H1 (cell line): Measurements from ENCODE around the gene APOBEC3F. TPM values are rescaled to one million over a fixed set of nuclear protein-coding genes. Genes with fewer than 3 reads are reported as not detected.
"Not testable (repeated sequence)": the region's sequence is repeated elsewhere in the genome, so short reads cannot be mapped to it uniquely, and the experiment has no call there.

Source experiments
- CTCF ChIA-PET: fragments of 300-600 bp; sonication (Branson Sonifier 250); formaldehyde crosslinking; loops from one replicate; lab custom pipeline; 2021; ENCODE audit not compliant: partially characterized antibody; lab: Charles Lee
- POLR2A ChIA-PET: fragments of 300-600 bp; sonication (Branson Sonifier 250); formaldehyde crosslinking; loops from one replicate; lab custom pipeline; 2021; ENCODE audit warnings: inconsistent platforms; ENCODE audit not compliant: partially characterized antibody; lab: Charles Lee
- DNase-seq, 2 experiments: peaks; one replicate each; pipeline versions ENCODE4 v3.0.0 to v3.0.0-alpha.2; 2010 to 2022; ENCODE audit warnings: low spot score in 2 of 2, low read depth in 1 of 2, mixed read lengths in 1 of 2
- FAIRE-seq: peaks from 2 replicates; lab custom pipeline; 2011; peaks lifted over from hg19 to GRCh38; lab: Jason Lieb, UNC
- H2AFZ ChIP-seq: 2 replicates; pipeline ENCODE4 v1.8.1; 2012; ENCODE audit warnings: low read length, inconsistent platforms
- H2AK5ac ChIP-seq: 2 replicates; pipeline ENCODE4 v1.6.1; 2013; ENCODE audit warnings: low read depth, low read length
- H2BK120ac ChIP-seq: replicated peaks from 2 replicates; pipeline ENCODE3; 2013; ENCODE audit warnings: low read depth, low read length, inconsistent platforms
- H2BK12ac ChIP-seq: 2 replicates; pipeline ENCODE4 v1.6.1; 2013; ENCODE audit warnings: low read depth, low read length
- H2BK15ac ChIP-seq: 2 replicates; pipeline ENCODE4 v1.6.1; 2013; ENCODE audit warnings: low read length
- H2BK20ac ChIP-seq: 2 replicates; pipeline ENCODE4 v1.6.1; 2013; ENCODE audit warnings: low read length
- H2BK5ac ChIP-seq: 2 replicates; pipeline ENCODE4 v1.6.1; 2013; ENCODE audit warnings: low read depth, low read length
- H3K14ac ChIP-seq: 2 replicates; pipeline ENCODE4 v1.6.1; 2013; ENCODE audit warnings: inconsistent platforms; ENCODE audit not compliant: insufficient read length
- H3K18ac ChIP-seq: 2 replicates; pipeline ENCODE4 v1.6.1; 2013; ENCODE audit warnings: low read length; ENCODE audit errors: extremely low read depth
- H3K23ac ChIP-seq: 2 replicates; pipeline ENCODE4 v1.6.1; 2013; ENCODE audit warnings: inconsistent platforms; ENCODE audit not compliant: insufficient read length
- H3K23me2 ChIP-seq: 2 replicates; pipeline ENCODE4 v1.6.1; 2013; ENCODE audit warnings: low read depth, low read length
- H3K27ac ChIP-seq: 2 replicates; pipeline ENCODE4 v1.6.1; 2011; ENCODE audit warnings: low read depth, low read length, inconsistent platforms
- H3K27me3 ChIP-seq, 4 experiments: replicated peaks in 1 of 4; 1 replicate in 1 of 4; 2 replicates in 3 of 4; pipeline versions ENCODE4 v1.6.1 to v1.8.1; 2011 to 2013; ENCODE audit warnings: low read length in 3 of 4, mild to moderate bottlenecking in 3 of 4, inconsistent platforms in 2 of 4, mixed read lengths in 2 of 4, moderate library complexity in 1 of 4; ENCODE audit not compliant: control insufficient read depth in 3 of 4, insufficient read depth in 3 of 4; ENCODE audit errors: extremely low read depth in 1 of 4
- H3K36me3 ChIP-seq, 4 experiments: 2 replicates each; pipeline versions ENCODE4 v1.6.1 to v1.8.1; 2011 to 2013; ENCODE audit warnings: mild to moderate bottlenecking in 4 of 4, low read length in 3 of 4, moderate library complexity in 2 of 4, control low read depth in 1 of 4, inconsistent platforms in 1 of 4; ENCODE audit not compliant: insufficient read depth in 4 of 4, control insufficient read depth in 2 of 4
- H3K4ac ChIP-seq: replicated peaks from 2 replicates; pipeline ENCODE3; 2013; ENCODE audit warnings: low read length, low read depth, mixed read lengths, inconsistent platforms; ENCODE audit not compliant: insufficient read length
- H3K4me1 ChIP-seq, 4 experiments: replicated peaks in 1 of 4; 1 replicate in 1 of 4; 2 replicates in 3 of 4; pipeline versions ENCODE4 v1.6.1 to v1.8.1; 2011 to 2013; ENCODE audit warnings: low read length in 3 of 4, inconsistent platforms in 2 of 4, mixed read lengths in 1 of 4; ENCODE audit not compliant: insufficient read depth in 4 of 4, control insufficient read depth in 3 of 4
- H3K4me2 ChIP-seq, 2 experiments: 2 replicates each; pipeline versions ENCODE4 v1.6.1 to v1.8.1; 2011 to 2013; ENCODE audit warnings: low read depth in 2 of 2, low read length in 2 of 2, control low read depth in 1 of 2, inconsistent platforms in 1 of 2, mild to moderate bottlenecking in 1 of 2; ENCODE audit not compliant: insufficient read depth in 1 of 2
- H3K4me3 ChIP-seq, 4 experiments: fragments of 200-600, 300-600 bp in 1 of 4; sonication (generic), shearing (Covaris generic), sonication (Bioruptor Twin) in 1 of 4; 2 replicates each; pipeline versions ENCODE4 v1.5.1 to v1.8.1; 2011 to 2016; ENCODE audit warnings: low read length in 4 of 4, low read depth in 3 of 4, control low read depth in 2 of 4, inconsistent platforms in 2 of 4, mild to moderate bottlenecking in 2 of 4, mixed read lengths in 1 of 4, moderate library complexity in 1 of 4; ENCODE audit not compliant: insufficient read depth in 2 of 4; ENCODE audit errors: extremely low read depth in 1 of 4
- H3K56ac ChIP-seq: replicated peaks from 2 replicates; pipeline ENCODE3; 2013; ENCODE audit warnings: low read depth, mild to moderate bottlenecking, mixed read lengths, low read length, inconsistent platforms; ENCODE audit not compliant: insufficient read length
- H3K79me1 ChIP-seq: 2 replicates; pipeline ENCODE4 v1.6.1; 2013; ENCODE audit warnings: low read depth, low read length, control low read depth
- H3K79me2 ChIP-seq, 2 experiments: 2 replicates each; pipeline versions ENCODE4 v1.6.1 to v1.8.1; 2012 to 2013; ENCODE audit warnings: low read length in 2 of 2, mild to moderate bottlenecking in 2 of 2, inconsistent platforms in 1 of 2; ENCODE audit not compliant: insufficient read depth in 2 of 2, control insufficient read depth in 1 of 2
- H3K9ac ChIP-seq, 4 experiments: replicated peaks in 1 of 4; 1 replicate in 1 of 4; 2 replicates in 3 of 4; pipeline versions ENCODE4 v1.6.1 to v1.8.1; 2011 to 2013; ENCODE audit warnings: low read depth in 3 of 4, low read length in 3 of 4, control low read depth in 2 of 4, mild to moderate bottlenecking in 2 of 4, moderate library complexity in 2 of 4, inconsistent platforms in 1 of 4; ENCODE audit errors: extremely low read depth in 1 of 4
- H3K9me3 ChIP-seq, 2 experiments: 2 replicates each; pipeline versions ENCODE4 v1.6.1 to v1.8.1; 2012 to 2013; ENCODE audit warnings: mild to moderate bottlenecking in 2 of 2, moderate library complexity in 2 of 2, control low read depth in 1 of 2, inconsistent platforms in 1 of 2, low read depth in 1 of 2, low read length in 1 of 2, mixed read lengths in 1 of 2; ENCODE audit not compliant: insufficient read depth in 2 of 2
- H4K20me1 ChIP-seq, 2 experiments: replicated peaks in 1 of 2; 2 replicates each; pipeline versions ENCODE3 to v1.8.1; 2011 to 2013; ENCODE audit warnings: inconsistent platforms in 2 of 2, low read length in 2 of 2, mild to moderate bottlenecking in 1 of 2; ENCODE audit not compliant: insufficient read depth in 2 of 2, control insufficient read depth in 1 of 2
- H4K5ac ChIP-seq: 2 replicates; pipeline ENCODE4 v1.6.1; 2013; ENCODE audit warnings: low read length, low read depth, mixed read lengths, inconsistent platforms; ENCODE audit not compliant: insufficient read length
- H4K8ac ChIP-seq: 2 replicates; pipeline ENCODE4 v1.8.0; 2013; ENCODE audit warnings: mild to moderate bottlenecking, moderate library complexity, low read length, inconsistent platforms; ENCODE audit not compliant: insufficient read depth; ENCODE audit errors: extremely low read depth
- H4K91ac ChIP-seq: replicated peaks from 2 replicates; pipeline ENCODE3; 2013; ENCODE audit warnings: low read length, mixed read lengths, inconsistent platforms; ENCODE audit not compliant: insufficient read length
- ASH2L ChIP-seq: fragments of 200-600, 300-600 bp; sonication (generic); IDR thresholded peaks from one replicate; pipeline ENCODE4 v1.7.1; 2017; ENCODE audit warnings: low read length
- ATF2 ChIP-seq: IDR thresholded peaks from 2 replicates; pipeline ENCODE4 v1.6.1; 2012; ENCODE audit warnings: low read length, inconsistent platforms
- GABPA ChIP-seq: IDR thresholded peaks from 2 replicates; pipeline ENCODE4 v1.6.1; 2011; ENCODE audit warnings: mild to moderate bottlenecking, low read length, moderate library complexity, borderline replicate concordance; ENCODE audit not compliant: insufficient read depth
- POLR2A ChIP-seq, 2 experiments: IDR thresholded peaks; 1 replicate in 1 of 2; 2 replicates in 1 of 2; pipeline ENCODE4 v1.6.1; 2011; ENCODE audit warnings: low read depth in 2 of 2, low read length in 2 of 2, mild to moderate bottlenecking in 2 of 2; ENCODE audit errors: control extremely low read depth in 1 of 2
- SP4 ChIP-seq: IDR thresholded peaks from 2 replicates; pipeline ENCODE4 v1.6.1; 2012; ENCODE audit warnings: low read length, inconsistent platforms
- SRF ChIP-seq: IDR thresholded peaks from 2 replicates; pipeline ENCODE4 v1.6.1; 2011; ENCODE audit warnings: mild to moderate bottlenecking, low read depth, low read length, moderate library complexity
- TEAD4 ChIP-seq: IDR thresholded peaks from 2 replicates; pipeline ENCODE4 v1.6.1; 2012; ENCODE audit warnings: low read depth, low read length, inconsistent platforms, mixed read lengths
- WGBS, 2 experiments: shearing (Covaris generic) in 1 of 2; methylation state at CpG; one replicate each; pipeline versions ENCODE4 v1.1.6 to v1.1.7; 2013 to 2015; ENCODE audit warnings: low lambda C conversion rate in 2 of 2, mixed read lengths in 2 of 2, inconsistent platforms in 1 of 2, low coverage in 1 of 2, missing lambda C conversion rate in 1 of 2; ENCODE audit not compliant: insufficient replicate concordance in 2 of 2, insufficient coverage in 1 of 2, insufficient read length in 1 of 2; ENCODE audit errors: extremely low coverage in 1 of 2, missing lambda C conversion rate in 1 of 2; 5-methylcytosine and 5-hydroxymethylcytosine counted together
- polyA plus RNA-seq, 7 experiments: library from polyadenylated mRNA; depleted of rRNA in 3 of 7; stranded (reverse) in 5 of 7; unstranded in 2 of 7; fragments of >200 nt in 5 of 7; fragments of 200-250 nt in 2 of 7; gene quantifications; 1 replicate in 5 of 7; 2 replicates in 1 of 7; 4 replicates in 1 of 7; pipeline versions ENCODE4 v1.2.1 to v1.2.3, GENCODE V29; 2011 to 2013; ENCODE audit warnings: missing spikeins in 2 of 7, mixed read lengths in 2 of 7
- total RNA-seq: library from RNA; stranded (reverse); fragmentation: NEBNext Ultra II Directional; extraction: Animal tissue kit (Norgen Biotek cat#: 25700); gene quantifications from 2 replicates; pipeline ENCODE4 v1.2.1, GENCODE V29; 2021

The APOBEC3F gene
- total and polyA plus RNA-seq, 2 of the 8 experiments (the other 6 are each of a cell fraction or from before 2014, with no cell fraction given), result 4.0 to 7.3 TPM

GRCh38 chr22:39055658-39056057, 15.0 kb downstream of the APOBEC3F start (continued):
- TF ChIP-seq ATF2 (no peak), ASH2L (no peak), POLR2A (IDR thresholded peaks at IDR 0.05; ENCODE audit: control extremely low read depth in 1 of 2, low read depth in 2 of 2, low read length in 2 of 2) (no peak), GABPA (no peak), SP4 (no peak), SRF (no peak), TEAD4 (no peak)

- H3K4me2 ChIP-seq, POLR2A ChIA-PET, H4K91ac ChIP-seq, H4K5ac ChIP-seq, H4K8ac ChIP-seq, H3K4ac ChIP-seq, H3K4me1 ChIP-seq, H3K4me3 ChIP-seq, FAIRE-seq, H3K18ac ChIP-seq, DNase-seq, H3K27ac ChIP-seq, H4K20me1 ChIP-seq, H2BK12ac ChIP-seq, H3K36me3 ChIP-seq, H3K9me3 ChIP-seq, H3K27me3 ChIP-seq, H3K79me2 ChIP-seq, H2BK120ac ChIP-seq, H2AK5ac ChIP-seq, H3K23ac ChIP-seq, H2AFZ ChIP-seq, H2BK15ac ChIP-seq, H3K23me2 ChIP-seq, H3K56ac ChIP-seq, H3K9ac ChIP-seq, H3K79me1 ChIP-seq, H2BK5ac ChIP-seq, H3K14ac ChIP-seq, H2BK20ac ChIP-seq: not testable (repeated sequence)
- 89% methylated on average over 5 of the region's 6 CpGs; no CpG with 5 or more reads in 1 of the 2 experiments for WGBS, 2 experiments
- CTCF ChIA-PET, result interaction anchor here (1.1 kb wide), 1 partner anchor 10 kb away, joined by 3 read pairs; no protein-coding TSS in a partner anchor
These were observed 20.6 kb downstream of the APOBEC3F start for GRCh38 chr22:39061290-39061689.
